ENCODE results near the gene GABBR2. TPM values are rescaled to one million over a fixed set of nuclear protein-coding genes. Genes with fewer than 3 reads are reported as not detected.

GABBR2 gene
- polyA plus RNA-seq, 1 of the 3 experiments (the other 2 are of a cell fraction), result not detected

DNA sequence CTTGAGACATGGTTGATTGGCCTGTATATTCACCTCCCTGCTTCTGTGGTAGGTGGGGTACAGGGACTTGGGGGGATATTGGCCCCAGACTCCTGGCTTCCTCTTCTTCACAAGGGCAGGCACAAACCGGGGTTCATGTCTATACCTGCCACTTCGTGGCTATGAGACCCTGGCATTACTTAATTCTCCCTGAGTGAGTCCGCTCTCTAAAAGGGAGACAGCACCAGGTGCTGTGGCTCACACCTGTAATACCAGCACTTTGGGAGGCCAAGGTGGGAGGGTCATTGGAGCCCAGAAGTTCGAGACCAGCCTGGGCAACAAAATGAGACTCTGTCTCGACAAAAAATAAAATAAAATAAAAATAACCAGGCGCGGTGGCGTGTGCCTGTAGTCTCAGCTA is 178.5 kb downstream of the GABBR2 start:
- no peak for DNase-seq

More for the DNA sequence above, 178.5 kb downstream of the GABBR2 start:
- no peaks in the 10 kb centered on the region for H3K27me3 ChIP-seq (ENCODE audit: insufficient read depth)
- H3K4me1 ChIP-seq (ENCODE audit: control insufficient read depth in 1 of 2, insufficient read depth in 2 of 2, low read depth in 1 of 2, low read length in 1 of 2), result no peaks in the 10 kb centered on the region; a peak in 1 of 4 replicates
- H3K36me3 ChIP-seq (replicated peaks in 1 of 2; ENCODE audit: control insufficient read depth in 1 of 2, insufficient read depth in 2 of 2, low read length in 1 of 2), result no peaks in the 10 kb centered on the region
- H3F3A ChIP-seq (replicated peaks; ENCODE audit: insufficient read depth), result no peaks in the 10 kb centered on the region
- no peak overlapping the region for H3K4me3 ChIP-seq (ENCODE audit: low read depth in 2 of 2, low read length in 1 of 2)
- H3K9me2 ChIP-seq, result no peaks in the 10 kb centered on the region
- H3K4me2 ChIP-seq, result no peak overlapping the region
- H3K27ac ChIP-seq (ENCODE audit: low read depth in 2 of 2, low read length in 1 of 2), result no peak overlapping the region
- H3K9ac ChIP-seq, result no peak overlapping the region
- POLR2A ChIA-PET, result no interaction called here
- no peaks in the 10 kb centered on the region for H3K9me3 ChIP-seq
- CTCF ChIA-PET, result no interaction called here
- no peaks in the 10 kb centered on the region for H4K20me1 ChIP-seq (ENCODE audit: insufficient read depth)
- no peak overlapping the region for H2AFZ ChIP-seq (ENCODE audit: low read depth)
- 52% methylated on average over 8 of the region's 8 CpGs for WGBS (ENCODE audit: low lambda C conversion rate)
- TF ChIP-seq CHD2 (IDR thresholded peaks at IDR 0.05; ENCODE audit: low read length, partially characterized antibody) (no peak), RAD21 (IDR thresholded peaks at IDR 0.05; ENCODE audit: low read length) (no peak), TEAD4 (IDR thresholded peaks at IDR 0.05; ENCODE audit: borderline replicate concordance, insufficient read depth) (no peak), NRF1 (IDR thresholded peaks at IDR 0.05; ENCODE audit: low read depth, low read length) (no peak), MEF2A (IDR thresholded peaks at IDR 0.05; ENCODE audit: borderline replicate concordance, low read depth) (no peak), GATA2 (CRISPR knock-in tag; IDR thresholded peaks at IDR 0.05) (no peak), EZH2phosphoT487 (IDR thresholded peaks at IDR 0.05; ENCODE audit: borderline replicate concordance, low read depth) (no peak), REST (IDR thresholded peaks at IDR 0.05; ENCODE audit: low read depth, low read length) (no peak), USF2 (IDR thresholded peaks at IDR 0.05; ENCODE audit: borderline replicate concordance, low read depth, low read length) (no peak), RFX5 (IDR thresholded peaks at IDR 0.05; ENCODE audit: low read length) (no peak), JUND (IDR thresholded peaks at IDR 0.05) (no peak), RCOR1 (IDR thresholded peaks at IDR 0.05; ENCODE audit: low read length) (no peak), FOSL2 (IDR thresholded peaks at IDR 0.05; ENCODE audit: borderline replicate concordance, low read depth) (no peak), FOXJ3 (CRISPR knock-in tag; IDR thresholded peaks at IDR 0.05) (no peak), TAF1 (IDR thresholded peaks at IDR 0.05; ENCODE audit: borderline replicate concordance, low read depth, low read length) (no peak), SIN3A (IDR thresholded peaks at IDR 0.05; ENCODE audit: borderline replicate concordance, low read depth, low read length) (no peak)
- TF ChIP-seq, protein P1, sequence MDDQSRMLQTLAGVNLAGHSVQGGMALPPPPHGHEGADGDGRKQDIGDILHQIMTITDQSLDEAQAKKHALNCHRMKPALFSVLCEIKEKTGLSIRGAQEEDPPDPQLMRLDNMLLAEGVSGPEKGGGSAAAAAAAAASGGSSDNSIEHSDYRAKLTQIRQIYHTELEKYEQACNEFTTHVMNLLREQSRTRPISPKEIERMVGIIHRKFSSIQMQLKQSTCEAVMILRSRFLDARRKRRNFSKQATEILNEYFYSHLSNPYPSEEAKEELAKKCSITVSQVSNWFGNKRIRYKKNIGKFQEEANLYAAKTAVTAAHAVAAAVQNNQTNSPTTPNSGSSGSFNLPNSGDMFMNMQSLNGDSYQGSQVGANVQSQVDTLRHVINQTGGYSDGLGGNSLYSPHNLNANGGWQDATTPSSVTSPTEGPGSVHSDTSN (IDR thresholded peaks at IDR 0.05), result no peak
- TF ChIP-seq, protein P2, sequence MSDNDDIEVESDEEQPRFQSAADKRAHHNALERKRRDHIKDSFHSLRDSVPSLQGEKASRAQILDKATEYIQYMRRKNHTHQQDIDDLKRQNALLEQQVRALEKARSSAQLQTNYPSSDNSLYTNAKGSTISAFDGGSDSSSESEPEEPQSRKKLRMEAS (IDR thresholded peaks at IDR 0.05; ENCODE audit: low read depth), result no peak
- TF ChIP-seq, protein P3, sequence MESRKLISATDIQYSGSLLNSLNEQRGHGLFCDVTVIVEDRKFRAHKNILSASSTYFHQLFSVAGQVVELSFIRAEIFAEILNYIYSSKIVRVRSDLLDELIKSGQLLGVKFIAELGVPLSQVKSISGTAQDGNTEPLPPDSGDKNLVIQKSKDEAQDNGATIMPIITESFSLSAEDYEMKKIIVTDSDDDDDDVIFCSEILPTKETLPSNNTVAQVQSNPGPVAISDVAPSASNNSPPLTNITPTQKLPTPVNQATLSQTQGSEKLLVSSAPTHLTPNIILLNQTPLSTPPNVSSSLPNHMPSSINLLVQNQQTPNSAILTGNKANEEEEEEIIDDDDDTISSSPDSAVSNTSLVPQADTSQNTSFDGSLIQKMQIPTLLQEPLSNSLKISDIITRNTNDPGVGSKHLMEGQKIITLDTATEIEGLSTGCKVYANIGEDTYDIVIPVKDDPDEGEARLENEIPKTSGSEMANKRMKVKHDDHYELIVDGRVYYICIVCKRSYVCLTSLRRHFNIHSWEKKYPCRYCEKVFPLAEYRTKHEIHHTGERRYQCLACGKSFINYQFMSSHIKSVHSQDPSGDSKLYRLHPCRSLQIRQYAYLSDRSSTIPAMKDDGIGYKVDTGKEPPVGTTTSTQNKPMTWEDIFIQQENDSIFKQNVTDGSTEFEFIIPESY (IDR thresholded peaks at IDR 0.05; ENCODE audit: borderline replicate concordance, low read depth), result no peak
- H3K79me2 ChIP-seq (ENCODE audit: insufficient read depth), result no peaks in the 10 kb centered on the region
